GM10248 (cell line): ENCODE measurements around the gene LAMA2.

Source experiments
- CTCF ChIA-PET: fragments of 300-600 bp; sonication (Branson Sonifier 250); formaldehyde crosslinking; extraction: SDS; loops from one replicate; lab custom pipeline; 2021; ENCODE audit warnings: antibody characterized with exemption; lab: Yijun Ruan, JAX
- POLR2A ChIA-PET: fragments of 350-650 bp; sonication (Branson Sonifier 250); formaldehyde crosslinking; extraction: SDS; loops from one replicate; lab custom pipeline; 2020; ENCODE audit warnings: antibody characterized with exemption; lab: Yijun Ruan, JAX
- DNase-seq: peaks from one replicate; pipeline ENCODE4 v3.0.0; 2012; ENCODE audit errors: extremely low spot score
- TF ChIP-seq, protein P1 (sequence below): IDR thresholded peaks from 2 replicates; pipeline ENCODE4 v1.5.1; 2012; ENCODE audit warnings: mild to moderate bottlenecking, low read depth; ENCODE audit errors: extremely low read depth, missing control alignments, control extremely low read depth

Gene LAMA2

DNA sequence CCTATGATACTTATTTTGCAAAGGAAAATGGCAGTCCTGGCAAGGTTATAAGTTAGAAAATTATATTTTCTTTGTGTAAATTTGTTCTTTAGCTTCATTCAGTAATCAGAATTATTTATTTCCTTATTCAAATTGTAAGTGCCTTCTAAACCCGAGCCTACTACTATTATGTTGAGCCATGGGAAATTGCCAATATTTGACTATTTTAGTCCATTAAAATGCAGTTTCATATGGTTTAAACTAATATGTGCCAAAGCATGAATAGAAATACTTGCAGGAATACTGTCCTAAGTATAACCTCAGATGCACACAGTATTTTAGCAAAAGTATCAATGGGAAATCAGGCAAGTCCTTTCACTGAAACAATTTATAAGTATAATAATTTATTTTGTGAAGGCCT is 228.4 kb downstream of the LAMA2 start:
- TF ChIP-seq, protein P1, sequence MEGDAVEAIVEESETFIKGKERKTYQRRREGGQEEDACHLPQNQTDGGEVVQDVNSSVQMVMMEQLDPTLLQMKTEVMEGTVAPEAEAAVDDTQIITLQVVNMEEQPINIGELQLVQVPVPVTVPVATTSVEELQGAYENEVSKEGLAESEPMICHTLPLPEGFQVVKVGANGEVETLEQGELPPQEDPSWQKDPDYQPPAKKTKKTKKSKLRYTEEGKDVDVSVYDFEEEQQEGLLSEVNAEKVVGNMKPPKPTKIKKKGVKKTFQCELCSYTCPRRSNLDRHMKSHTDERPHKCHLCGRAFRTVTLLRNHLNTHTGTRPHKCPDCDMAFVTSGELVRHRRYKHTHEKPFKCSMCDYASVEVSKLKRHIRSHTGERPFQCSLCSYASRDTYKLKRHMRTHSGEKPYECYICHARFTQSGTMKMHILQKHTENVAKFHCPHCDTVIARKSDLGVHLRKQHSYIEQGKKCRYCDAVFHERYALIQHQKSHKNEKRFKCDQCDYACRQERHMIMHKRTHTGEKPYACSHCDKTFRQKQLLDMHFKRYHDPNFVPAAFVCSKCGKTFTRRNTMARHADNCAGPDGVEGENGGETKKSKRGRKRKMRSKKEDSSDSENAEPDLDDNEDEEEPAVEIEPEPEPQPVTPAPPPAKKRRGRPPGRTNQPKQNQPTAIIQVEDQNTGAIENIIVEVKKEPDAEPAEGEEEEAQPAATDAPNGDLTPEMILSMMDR = no peak
- POLR2A ChIA-PET = no interaction called here
- CTCF ChIA-PET = no interaction called here

DNA sequence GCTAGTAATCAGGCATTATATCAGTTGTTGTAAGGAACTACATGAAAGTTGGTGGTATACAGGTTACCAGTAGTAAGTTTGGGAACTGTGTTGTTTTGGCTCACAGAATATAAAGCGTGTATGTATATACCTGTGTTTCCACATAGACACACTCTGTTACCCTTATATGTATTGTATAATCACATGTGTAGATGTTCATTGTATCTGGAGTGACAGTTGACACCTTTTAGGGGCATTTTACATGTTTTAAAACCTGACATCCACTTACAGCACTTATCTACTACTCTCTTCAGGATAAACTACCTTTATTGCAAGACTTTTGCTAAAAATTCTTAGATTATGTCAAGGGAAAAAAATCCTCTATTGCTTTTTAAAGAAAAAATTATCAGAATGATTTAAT is 228.9 kb downstream of the LAMA2 start:
- no peak for DNase-seq
- TF ChIP-seq, protein P1 = no peak
- ChIA-PET CTCF (no interaction called here), POLR2A (no interaction called here)

More for the DNA sequence above, 228.4 kb downstream of the LAMA2 start:
- no peak for DNase-seq

DNA sequence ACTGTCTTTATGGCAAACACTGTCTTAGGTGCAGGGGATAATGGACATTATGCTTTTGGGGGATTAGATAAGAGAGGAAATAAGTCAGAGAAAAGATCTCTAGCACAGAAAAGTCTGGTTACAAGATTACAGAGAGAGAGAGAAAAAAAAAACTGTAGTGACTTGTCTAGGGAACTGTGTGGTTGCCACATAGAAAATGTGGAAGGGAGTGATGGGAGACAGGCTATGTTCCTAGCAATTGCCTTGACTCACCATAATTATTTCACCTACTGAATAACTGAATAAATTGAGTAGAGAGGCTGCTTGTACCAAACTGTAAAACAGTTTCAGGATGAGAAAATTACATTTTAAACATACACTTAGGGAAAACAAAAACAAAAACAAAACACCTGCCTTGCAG is 229.7 kb downstream of the LAMA2 start:
- POLR2A ChIA-PET = no interaction called here
- CTCF ChIA-PET = no interaction called here

DNA sequence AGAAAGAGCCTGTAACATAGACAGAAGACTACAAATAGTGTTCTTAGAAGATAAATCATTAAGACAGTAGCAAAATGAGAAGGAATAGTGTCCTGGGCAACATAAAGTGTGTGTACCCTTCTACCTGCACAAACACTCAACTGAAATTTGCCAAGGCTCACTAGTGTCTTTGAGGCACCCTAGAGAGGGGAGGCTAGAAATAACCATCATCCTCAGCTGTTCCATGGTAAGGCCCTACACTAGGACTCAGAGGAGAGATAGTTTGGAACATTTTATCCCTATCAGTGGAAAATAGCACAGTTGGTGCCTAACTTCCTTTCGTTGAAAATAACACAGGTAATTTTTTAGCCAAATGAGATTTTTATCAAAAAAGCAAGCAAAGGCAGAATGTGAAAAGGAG is 230.7 kb downstream of the LAMA2 start:
- TF ChIP-seq, protein P1 = no peak
- ChIA-PET POLR2A (no interaction called here), CTCF (no interaction called here)
- no peak for DNase-seq

More for the DNA sequence above, 229.7 kb downstream of the LAMA2 start:
- no peak for DNase-seq
- TF ChIP-seq, protein P1 = no peak

DNA sequence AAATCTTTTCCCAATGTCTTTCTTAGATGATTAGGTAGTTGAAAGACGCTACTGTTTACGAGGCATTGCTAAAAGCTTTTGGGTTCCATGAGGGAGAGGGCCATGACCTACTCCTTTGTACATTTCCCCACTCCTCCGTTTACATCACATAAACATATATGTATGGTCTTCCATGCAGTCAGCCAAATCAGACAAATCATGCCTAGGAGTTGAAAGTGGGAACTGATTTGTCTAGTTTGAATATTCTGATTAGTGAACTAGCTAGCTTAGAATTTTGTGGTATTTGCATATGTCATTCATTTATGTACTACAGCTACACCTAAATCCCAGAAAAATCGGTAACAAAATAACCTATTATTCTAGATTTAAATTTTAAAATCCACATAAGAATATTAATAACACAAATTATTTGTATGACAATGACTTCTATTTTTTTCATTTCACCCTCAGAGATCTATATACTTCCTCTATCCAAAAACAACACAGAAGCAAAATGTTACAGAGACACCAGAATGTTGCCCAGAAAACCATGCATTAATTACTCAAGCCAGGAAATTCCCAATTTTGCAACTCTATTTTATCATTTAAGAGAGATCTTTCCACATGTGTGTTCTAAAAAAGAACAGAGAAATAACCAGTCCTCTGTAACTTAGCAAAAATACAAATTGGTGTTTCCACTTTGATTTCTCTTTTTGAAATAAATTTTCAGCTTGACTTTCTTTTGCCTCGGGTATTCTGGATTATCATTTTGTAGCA is 231.9 kb downstream of the LAMA2 start:
- TF ChIP-seq, protein P1 = no peak
- DNase-seq = no peak
- ChIA-PET CTCF (interaction anchor here (1.9 to 2.2 kb wide), 2 partner anchors 10 to 11 kb away, joined by 6 to 8 read pairs; no protein-coding TSS in a partner anchor), POLR2A (no interaction called here)

DNA sequence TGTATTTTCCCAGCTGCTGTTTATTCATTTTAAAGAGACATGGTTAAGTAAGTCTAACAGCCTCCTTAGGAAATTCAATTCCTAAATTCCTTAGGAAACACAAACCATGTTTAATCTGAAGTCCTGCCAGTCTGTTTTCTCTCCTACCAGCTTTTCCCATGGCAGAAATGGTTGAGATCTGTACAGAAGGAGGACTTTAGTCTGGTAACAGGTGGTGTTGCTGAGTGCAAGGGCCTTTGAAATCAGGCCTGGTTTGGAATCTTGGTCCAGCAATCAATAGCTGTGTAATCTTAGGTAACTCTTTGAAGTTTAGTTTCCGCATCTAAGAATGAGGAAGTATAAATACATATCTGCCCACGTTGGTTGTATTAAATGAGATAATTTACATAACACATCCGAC is 232.5 kb downstream of the LAMA2 start:
- ChIA-PET CTCF (interaction anchor here (1.9 to 2.2 kb wide), 2 partner anchors 10 to 11 kb away, joined by 6 to 8 read pairs; no protein-coding TSS in a partner anchor), POLR2A (no interaction called here)
- TF ChIP-seq, protein P1 = no peak
- no peak for DNase-seq
